GM12878 (cell line): ENCODE results near the gene STARD10. TPM values are rescaled to one million over a fixed set of nuclear protein-coding genes. Genes with fewer than 3 reads are reported as not detected.
A peak's percentile ranks its signal among the peaks of the same experiment; 100 is the strongest.

Experiments used
- ATAC-seq: fragments of 200-7000 bp; cut with Tn5 transposase; 3 replicates; pipeline ENCODE4 v1.9.1; 2020; ENCODE audit warnings: mild to moderate bottlenecking, moderate library complexity
- BruUV-seq: library from RNA; stranded (reverse); fragments of 400-500 nt; replicated peaks from 2 replicates; lab custom pipeline; 2021; lab: Mats Ljungman, UMichigan
- CTCF ChIA-PET: fragments of 300-600 bp; sonication (Branson Sonifier 250); formaldehyde crosslinking; extraction: SDS; loops from one replicate; lab custom pipeline; 2021; ENCODE audit warnings: inconsistent platforms; lab: Yijun Ruan, JAX
- POLR2A ChIA-PET: fragments of 350-600 bp; formaldehyde crosslinking; extraction: SDS; loops from one replicate; lab custom pipeline; 2021; ENCODE audit warnings: inconsistent platforms; lab: Charles Lee
- RAD21 ChIA-PET: fragments of 300-600 bp; sonication (Branson Sonifier 250); formaldehyde crosslinking; loops from one replicate; lab custom pipeline; 2023; ENCODE audit warnings: antibody characterized with exemption; ENCODE audit not compliant: unreplicated experiment; lab: Charles Lee
- SMC1A ChIA-PET: fragments of 300-600 bp; sonication (Branson Sonifier 250); formaldehyde crosslinking; loops from one replicate; lab custom pipeline; 2023; ENCODE audit not compliant: unreplicated experiment, uncharacterized antibody; lab: Charles Lee
- DNase-seq: peaks from one replicate; pipeline ENCODE4 v3.0.0-alpha.2; 2011; ENCODE audit warnings: low read depth, low spot score
- FAIRE-seq: peaks from 3 replicates; lab custom pipeline; 2011; peaks lifted over from hg19 to GRCh38; lab: Jason Lieb, UNC
- H2AFZ ChIP-seq: 2 replicates; pipeline ENCODE4 v1.6.0; 2011; ENCODE audit warnings: low read depth, low read length, control low read depth; ENCODE audit not compliant: control insufficient read depth
- H3K27ac ChIP-seq: 2 replicates; pipeline ENCODE4 v1.5.1; 2011; ENCODE audit warnings: control low read depth; ENCODE audit not compliant: control insufficient read depth, insufficient read depth
- H3K27me3 ChIP-seq, 2 experiments: replicated peaks in 1 of 2; 2 replicates each; pipeline versions ENCODE4 v1.6.0 to v1.6.1; 2011; ENCODE audit warnings: low read length in 1 of 2; ENCODE audit not compliant: control insufficient read depth in 2 of 2, insufficient read depth in 2 of 2
- H3K36me3 ChIP-seq, 2 experiments: 2 replicates each; pipeline ENCODE4 v1.5.1; 2011; ENCODE audit warnings: low read length in 1 of 2; ENCODE audit not compliant: control insufficient read depth in 2 of 2, insufficient read depth in 2 of 2
- H3K4me1 ChIP-seq: 2 replicates; pipeline ENCODE4 v1.6.1; 2011; ENCODE audit warnings: mild to moderate bottlenecking, low read length, moderate library complexity, mixed read lengths; ENCODE audit not compliant: control insufficient read depth, insufficient read depth
- H3K4me2 ChIP-seq: 2 replicates; pipeline ENCODE4 v1.6.0; 2011; ENCODE audit warnings: control low read depth; ENCODE audit not compliant: control insufficient read depth, insufficient read depth
- H3K4me3 ChIP-seq: fragments of 200-600 bp; sonication (generic); 2 replicates; pipeline ENCODE4 v1.5.1; 2016
- H3K79me2 ChIP-seq: 2 replicates; pipeline ENCODE4 v1.6.0; 2011; ENCODE audit warnings: low read length; ENCODE audit not compliant: control insufficient read depth, insufficient read depth
- H3K9ac ChIP-seq: 2 replicates; pipeline ENCODE4 v1.8.0; 2011; ENCODE audit warnings: low read length, control low read depth, mixed read lengths; ENCODE audit not compliant: control insufficient read depth, insufficient read depth
- H3K9me3 ChIP-seq: replicated peaks from 3 replicates; pipeline ENCODE4 v1.5.1; 2011; ENCODE audit warnings: mild to moderate bottlenecking, low read length; ENCODE audit not compliant: control insufficient read depth, insufficient read depth
- H4K20me1 ChIP-seq: 2 replicates; pipeline ENCODE4 v1.6.0; 2011; ENCODE audit not compliant: control insufficient read depth, insufficient read depth
- IKZF2 ChIP-seq, 2 experiments: fragments of 450-650 bp; IDR thresholded peaks; 2 replicates each; pipeline ENCODE4 v1.6.1; 2017; ENCODE audit warnings: mild to moderate bottlenecking in 2 of 2, moderate library complexity in 2 of 2
- PAX5 ChIP-seq: IDR thresholded peaks from 2 replicates; pipeline ENCODE4 v1.6.1; 2011; ENCODE audit warnings: low read depth, low read length, borderline replicate concordance
- SPI1 ChIP-seq: IDR thresholded peaks from 2 replicates; pipeline ENCODE4 v1.6.1; 2011; ENCODE audit warnings: low read depth, mild to moderate bottlenecking, low read length, moderate library complexity, borderline replicate concordance; ENCODE audit not compliant: insufficient read depth
- SUZ12 ChIP-seq: fragments of 200-600 bp; sonication (generic); IDR thresholded peaks from one replicate; pipeline ENCODE4 v1.6.1; 2018; ENCODE audit warnings: antibody characterized with exemption, mild to moderate bottlenecking; ENCODE audit not compliant: unreplicated experiment
- WGBS: methylation state at CpG from one replicate; pipeline ENCODE4 v1.1.6; 2016; ENCODE audit warnings: low lambda C conversion rate; ENCODE audit not compliant: insufficient replicate concordance, insufficient coverage; ENCODE audit errors: missing lambda C conversion rate; 5-methylcytosine and 5-hydroxymethylcytosine counted together
- in situ Hi-C: fragments of 300-500 bp; cut with MboI; formaldehyde crosslinking; loops from 9 replicates; pipeline ENCODE4 v1.14.3; 2018; ENCODE audit warnings: mixed read lengths
- intact Hi-C: fragments of 100-400 bp; cut with micrococcal nuclease; formaldehyde crosslinking; loops from one replicate; pipeline ENCODE4 v1.14.2; 2022; ENCODE audit not compliant: unreplicated experiment
- polyA plus RNA-seq, 11 experiments: library from polyadenylated mRNA; depleted of rRNA in 4 of 11; unstranded in 6 of 11; stranded (reverse) in 5 of 11; fragments of >200 nt; fragmentation: Nextera tagmentation in 4 of 11; fragmentation: Illumina TruSeq in 1 of 11; extraction: Ambion mirVana in 4 of 11; extraction: Trizol in 1 of 11; gene quantifications; 1 replicate in 1 of 11; 2 replicates in 10 of 11; pipeline versions ENCODE4 v1.2.1 to v1.2.3, GENCODE V29; 2011 to 2016; ENCODE audit warnings: inconsistent platforms in 2 of 11, missing spikeins in 2 of 11, low read depth in 1 of 11
- total RNA-seq, 4 experiments: library from RNA; depleted of rRNA in 3 of 4; stranded (reverse); fragments of >200 nt in 3 of 4; fragmentation: Illumina TruSeq in 1 of 4; extraction: Trizol in 1 of 4; gene quantifications; 2 replicates each; pipeline versions ENCODE4 v1.2.1 to v1.2.3, GENCODE V29; 2013 to 2021
- TF ChIP-seq, protein P1 (sequence below): fragments of 450-650 bp; IDR thresholded peaks from 2 replicates; pipeline ENCODE4 v1.6.1; 2017; ENCODE audit warnings: mild to moderate bottlenecking, low read depth, inconsistent platforms; ENCODE audit not compliant: poor library complexity, severe bottlenecking

Gene STARD10
- total and polyA plus RNA-seq, 10 of the 15 experiments (the other 5 are each of a cell fraction or from before 2014, with no cell fraction given) = 0.15 to 43.2 (median 23.1) TPM

DNA sequence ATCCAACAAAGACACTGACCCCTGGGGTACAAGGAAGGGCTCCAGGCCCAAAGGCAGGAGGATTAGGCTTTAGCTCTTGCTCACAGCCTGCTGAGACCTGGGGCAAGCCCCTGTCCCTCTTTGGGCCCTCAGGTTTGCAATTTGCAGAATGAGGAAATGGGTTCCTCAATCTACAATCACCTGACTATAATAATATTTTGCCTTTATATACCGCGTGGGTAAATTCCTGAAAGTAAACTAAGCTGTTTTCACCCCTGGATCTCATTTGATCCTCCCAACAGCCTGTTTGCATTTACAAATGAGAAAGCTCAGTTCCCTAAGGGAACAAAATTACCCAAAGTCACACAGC lies 797 bp downstream of the STARD10 start:
- ATAC-seq (peak; percentile 1; the same call in 2 of the 3 replicates), FAIRE-seq (no peak), DNase-seq (no peak)
- in situ Hi-C loops (loop anchor here (10.0 kb wide), 1 partner anchor 68 kb away; no protein-coding TSS in a partner anchor), intact Hi-C loops (loop anchor here (1.0 to 5.0 kb wide), 3 partner anchors 40 to 68 kb away; partner anchors contain the start of gene ARAP1)
- Histone ChIP-seq H3K27ac (peak overlapping the region; percentile 33; the same call in 1 of the 2 replicates), H3K27me3 (no peaks in the 10 kb centered on the region), H3K4me3 (peak overlapping the region; percentile 66; the same call in 1 of the 2 replicates), H2AFZ (peak overlapping the region; percentile 81), H3K9me3 (no peaks in the 10 kb centered on the region), H3K4me2 (peak overlapping the region; percentile 48), H3K9ac (peak overlapping the region; percentile 70; the same call in 1 of the 2 replicates), H4K20me1 (no peaks in the 10 kb centered on the region), H3K36me3 (no peaks in the 10 kb centered on the region), H3K79me2 (no peaks in the 10 kb centered on the region), H3K4me1 (peaks cover 14% of the 10 kb centered on the region)
- 0% methylated on average over 2 of the region's 2 CpGs for WGBS
- BruUV-seq = TSS peak; percentile 88
- ChIA-PET POLR2A (interaction anchor here (0.6 to 4.2 kb wide), 13 partner anchors 11 to 365 kb away, joined by 3 to 46 read pairs (median 5); partner anchors contain the start of genes ARAP1 and ATG16L2), SMC1A (interaction anchor here (0.7 to 4.1 kb wide), 19 partner anchors 10 to 385 kb away, joined by 3 to 185 read pairs (median 4); no protein-coding TSS in a partner anchor), CTCF (interaction anchor here (0.7 to 15.0 kb wide), 29 partner anchors 10 to 451 kb away, joined by 3 to 469 read pairs (median 6); partner anchors contain the start of genes ARAP1 and ATG16L2), RAD21 (interaction anchor here (0.7 to 10.5 kb wide), 18 partner anchors 11 to 393 kb away, joined by 3 to 256 read pairs (median 6); partner anchors contain the start of gene ARAP1)
- TF ChIP-seq, protein P1, sequence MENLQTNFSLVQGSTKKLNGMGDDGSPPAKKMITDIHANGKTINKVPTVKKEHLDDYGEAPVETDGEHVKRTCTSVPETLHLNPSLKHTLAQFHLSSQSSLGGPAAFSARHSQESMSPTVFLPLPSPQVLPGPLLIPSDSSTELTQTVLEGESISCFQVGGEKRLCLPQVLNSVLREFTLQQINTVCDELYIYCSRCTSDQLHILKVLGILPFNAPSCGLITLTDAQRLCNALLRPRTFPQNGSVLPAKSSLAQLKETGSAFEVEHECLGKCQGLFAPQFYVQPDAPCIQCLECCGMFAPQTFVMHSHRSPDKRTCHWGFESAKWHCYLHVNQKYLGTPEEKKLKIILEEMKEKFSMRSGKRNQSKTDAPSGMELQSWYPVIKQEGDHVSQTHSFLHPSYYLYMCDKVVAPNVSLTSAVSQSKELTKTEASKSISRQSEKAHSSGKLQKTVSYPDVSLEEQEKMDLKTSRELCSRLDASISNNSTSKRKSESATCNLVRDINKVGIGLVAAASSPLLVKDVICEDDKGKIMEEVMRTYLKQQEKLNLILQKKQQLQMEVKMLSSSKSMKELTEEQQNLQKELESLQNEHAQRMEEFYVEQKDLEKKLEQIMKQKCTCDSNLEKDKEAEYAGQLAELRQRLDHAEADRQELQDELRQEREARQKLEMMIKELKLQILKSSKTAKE = no peak
- TF ChIP-seq IKZF2 (IDR thresholded peaks at IDR 0.05) = no peak
- peak; percentile 49; the same call in 1 of the 2 replicates for TF ChIP-seq SPI1
- no peak for TF ChIP-seq PAX5
- TF ChIP-seq SUZ12 = no peak
